GM18505 (cell line): ENCODE results near the gene KRTAP16-1.
"Not testable (repeated sequence)": the region's sequence is repeated elsewhere in the genome, so short reads cannot be mapped to it uniquely, and the experiment has no call there.

Experiments used
- ATAC-seq: cut with Tn5 transposase; IDR thresholded peaks from one replicate; pipeline ENCODE4 v1.9.1; 2021; ENCODE audit not compliant: unreplicated experiment
- POLR2A ChIP-seq: IDR thresholded peaks from 4 replicates; pipeline ENCODE4 v1.6.1; 2011; ENCODE audit warnings: borderline replicate concordance; ENCODE audit not compliant: insufficient read depth, insufficient read length; ENCODE audit errors: extremely low read depth

KRTAP16-1 gene

GRCh38 chr17:41304091-41304490 is 5.0 kb downstream of the KRTAP16-1 start:
- no peak for TF ChIP-seq POLR2A
- ATAC-seq = no peak

DNA sequence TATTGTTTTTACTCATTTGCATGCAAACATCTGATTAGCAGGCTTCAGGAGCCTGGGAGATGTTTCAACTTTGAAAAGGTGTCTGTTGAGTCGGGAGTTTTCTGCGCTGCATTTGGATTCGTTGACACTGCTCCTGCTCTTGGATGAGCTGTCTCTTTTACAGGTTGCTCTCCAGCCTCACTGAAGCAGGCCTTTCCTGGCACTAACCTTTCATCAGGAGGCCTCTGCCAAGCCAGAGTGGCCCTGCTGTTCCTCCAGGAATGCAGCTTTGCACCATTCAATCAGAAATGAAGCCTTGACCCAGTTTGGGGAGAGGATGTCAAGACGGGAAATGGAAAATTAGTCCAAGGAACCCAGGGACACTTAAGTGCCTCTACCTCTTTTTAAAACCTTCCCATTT is 6.1 kb downstream of the KRTAP16-1 start:
- no peak for TF ChIP-seq POLR2A
- no peak for ATAC-seq

- TF ChIP-seq POLR2A = no peak
- no peak for ATAC-seq
These were observed 6.9 kb downstream of the KRTAP16-1 start, which contains the start of gene KRTAP29-1 for GRCh38 chr17:41301916-41302901. TSS of gene KRTAP29-1 (minus strand) at chr17:41302851. CDS start at chr17:41302851, 0 bp downstream.

- no peak for TF ChIP-seq POLR2A
- no peak for ATAC-seq
These were observed 7.8 kb downstream of the KRTAP16-1 start for GRCh38 chr17:41301204-41301790.

DNA sequence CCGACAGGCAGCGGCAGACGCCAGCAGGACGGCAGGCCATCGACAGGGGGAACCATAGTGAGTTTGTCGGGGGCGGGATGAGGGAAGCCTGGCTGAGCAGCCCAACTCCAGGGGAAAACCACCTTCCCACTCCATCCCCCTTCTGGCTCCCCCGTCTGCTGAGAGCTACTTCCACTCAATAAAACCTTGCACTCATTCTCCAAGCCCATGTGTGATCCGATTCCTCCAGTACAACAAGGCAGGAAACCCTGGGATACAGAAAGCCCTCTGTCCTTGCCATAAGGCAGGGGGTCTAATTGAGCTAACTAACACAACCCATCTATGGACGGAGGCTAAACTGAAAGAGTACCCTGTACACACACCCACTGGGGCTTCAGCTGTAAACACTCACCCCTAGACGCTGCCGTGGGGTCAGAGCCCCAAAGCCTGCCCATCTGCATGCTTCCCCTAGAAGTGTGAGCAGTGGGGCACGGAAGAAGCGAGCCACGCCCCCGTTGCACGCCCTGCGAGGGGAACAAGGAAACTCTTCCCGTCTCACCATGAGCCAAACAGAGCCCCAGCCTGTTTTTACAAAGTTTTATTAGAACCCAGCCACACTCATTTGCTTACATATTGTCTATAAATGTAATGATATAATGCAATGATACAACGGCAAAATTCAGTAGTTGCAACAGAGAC is 10.5 kb downstream of the KRTAP16-1 start:
- TF ChIP-seq POLR2A = no peak
- no peak for ATAC-seq

- no peak for ATAC-seq
- TF ChIP-seq POLR2A = no peak
These were observed 12.3 kb downstream of the KRTAP16-1 start for GRCh38 chr17:41296846-41297245.

DNA sequence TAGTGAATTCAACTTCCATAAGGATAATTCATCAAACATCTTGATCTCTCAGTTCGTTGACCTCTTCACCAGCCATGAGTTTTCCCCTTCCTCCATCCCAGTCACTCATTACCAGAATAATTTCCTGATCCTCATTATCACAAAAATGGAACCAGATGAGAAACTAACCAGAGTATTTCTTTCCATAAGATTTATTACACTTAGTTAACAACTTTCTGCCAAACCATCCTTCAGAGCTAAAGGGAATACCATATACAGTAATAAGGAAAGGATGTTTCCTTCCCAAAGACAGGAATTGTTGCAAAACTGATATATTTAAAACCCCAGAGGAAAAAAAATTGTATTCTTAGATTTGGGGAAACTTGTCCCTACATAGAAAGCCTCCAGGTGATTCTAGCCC is 15.1 kb downstream of the KRTAP16-1 start:
- TF ChIP-seq POLR2A = no peak
- no peak for ATAC-seq

DNA sequence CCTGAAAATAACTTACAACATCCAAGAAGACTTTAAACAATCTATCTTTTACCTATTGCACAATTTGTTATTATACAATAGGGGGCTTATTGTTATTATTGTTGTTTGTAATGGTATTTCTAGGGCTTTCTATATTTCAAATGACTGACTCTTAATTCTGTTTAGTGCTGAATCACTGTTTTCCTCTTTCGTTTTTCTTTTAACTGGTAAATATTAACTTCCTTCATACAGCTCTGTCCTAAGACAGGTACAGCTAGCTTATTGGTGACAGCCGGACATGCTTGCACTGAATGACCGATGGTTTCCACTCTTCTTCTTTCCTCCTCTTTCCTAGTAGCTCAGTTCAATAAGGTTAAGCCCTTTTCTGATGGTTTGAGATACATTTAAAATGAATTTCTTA is 22.1 kb downstream of the KRTAP16-1 start:
- ATAC-seq = no peak
- no peak for TF ChIP-seq POLR2A

DNA sequence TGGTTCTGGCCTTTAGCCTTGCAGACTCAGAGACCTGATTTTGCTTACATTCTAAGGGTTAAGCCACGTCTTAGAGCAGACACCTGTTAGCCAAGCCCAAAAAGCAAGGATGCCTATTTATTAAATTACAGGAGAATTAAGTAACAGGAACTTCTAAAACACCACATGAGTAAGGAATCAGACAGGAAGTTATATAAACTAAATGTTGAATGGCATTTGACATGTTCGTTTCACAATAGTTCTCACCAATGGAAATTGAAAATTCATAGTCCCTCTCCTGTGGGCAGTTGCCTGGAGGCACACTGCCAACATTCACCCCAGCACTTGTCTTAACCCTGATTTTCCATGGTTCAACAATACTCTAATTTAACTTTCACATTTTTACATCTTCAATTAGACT is 24.6 kb downstream of the KRTAP16-1 start:
- ATAC-seq = no peak

GRCh38 chr17:41284043-41284442 is 25.1 kb downstream of the KRTAP16-1 start:
- TF ChIP-seq POLR2A = no peak
- ATAC-seq = no peak

More for the DNA sequence above, 24.6 kb downstream of the KRTAP16-1 start:
- TF ChIP-seq POLR2A = no peak

DNA sequence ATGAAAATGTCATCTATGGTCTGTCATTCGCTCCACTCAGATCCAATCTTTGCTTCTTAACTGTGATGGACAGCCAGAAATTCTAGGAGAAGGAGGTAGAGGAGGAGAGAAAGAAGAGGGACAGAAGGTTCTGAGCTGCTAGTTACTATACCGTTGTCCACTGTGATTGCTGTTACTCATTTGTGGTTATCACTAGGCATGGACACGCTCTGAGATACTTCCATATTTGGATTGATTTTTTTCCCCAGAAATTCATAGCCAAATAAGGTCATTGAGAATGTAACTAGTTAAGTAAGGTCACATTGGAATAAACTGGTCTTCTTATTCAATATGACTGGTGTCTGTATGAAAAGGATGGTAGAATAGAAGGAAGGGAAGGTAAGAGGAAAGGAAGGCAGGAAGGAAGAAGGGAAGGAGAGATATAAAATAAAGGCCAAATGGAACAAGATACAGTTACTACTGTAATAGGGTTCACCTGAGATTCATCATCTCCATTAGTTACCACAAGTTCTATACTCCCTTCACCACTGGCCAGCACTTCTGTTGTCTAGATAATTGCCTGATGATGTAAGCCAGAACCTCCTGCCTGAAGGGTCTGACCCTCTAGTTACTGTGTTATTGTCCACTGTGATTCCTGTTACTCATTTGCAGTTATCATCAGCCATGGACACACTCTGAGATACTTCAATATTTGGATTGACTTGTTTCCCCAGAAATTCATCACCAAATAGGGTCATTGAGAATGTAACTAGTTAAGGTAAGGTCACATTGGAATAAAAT is 30.7 kb downstream of the KRTAP16-1 start:
- ATAC-seq = no peak
- no peak for TF ChIP-seq POLR2A

- ATAC-seq = not testable (repeated sequence)
These were observed 33.4 kb downstream of the KRTAP16-1 start, which contains the start of gene KRTAP9-7 for GRCh38 chr17:41275648-41276190. TSS of gene KRTAP9-7 (plus strand) at chr17:41275698. CDS start at chr17:41275698, 0 bp downstream.
